ENCODE measurements around the gene FECH.
A peak's percentile ranks its signal among the peaks of the same experiment; 100 is the strongest.
"Not testable (repeated sequence)": the region's sequence is repeated elsewhere in the genome, so short reads cannot be mapped to it uniquely, and the experiment has no call there.

FECH gene

DNA sequence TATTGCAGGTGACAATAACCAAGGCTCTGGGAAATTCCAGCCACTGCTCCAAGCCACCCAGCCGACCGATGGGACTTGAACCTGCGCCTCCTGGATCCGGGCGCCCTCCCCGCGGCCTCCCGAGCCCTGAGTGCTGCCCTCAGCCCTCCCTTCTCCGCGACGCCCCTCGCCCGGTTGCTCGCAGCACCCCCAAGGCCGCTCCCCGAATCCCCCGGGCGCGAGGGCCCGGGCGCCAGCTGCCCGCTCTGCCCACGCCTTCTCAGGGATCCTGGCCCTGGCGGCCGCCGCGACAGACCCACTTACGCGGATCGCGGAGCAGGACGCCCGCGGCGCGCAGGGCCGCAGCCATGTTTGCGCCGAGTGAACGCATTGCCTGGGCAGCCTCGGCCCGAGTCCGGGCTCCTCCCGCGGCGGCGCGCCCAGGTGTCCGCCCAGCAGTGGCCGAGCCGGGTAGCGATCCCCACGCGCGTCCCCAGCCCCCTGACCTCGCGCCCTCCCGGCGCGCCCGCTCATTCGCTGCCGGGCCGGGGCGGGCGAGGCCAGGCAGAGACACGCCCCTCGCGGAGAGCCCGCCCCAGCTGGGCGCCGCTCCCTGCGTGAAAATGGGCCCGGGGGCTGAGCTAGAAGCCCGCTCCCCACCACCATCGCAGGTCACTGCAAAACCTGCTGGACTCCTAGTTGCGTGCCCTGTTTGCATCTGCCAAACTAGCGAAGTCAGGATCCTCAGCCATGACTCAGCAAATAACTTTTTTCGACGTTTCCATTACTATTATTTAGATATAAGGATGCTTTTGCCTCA lies at the start of gene FECH:
TSS of gene FECH (minus strand) at position 452 of the 799 bp plus-strand sequence. CDS start at position 370, 82 bp downstream.
- DNase-seq: peak; percentile 39

- no peak for DNase-seq
These were observed 48.7 kb upstream of the FECH start for GRCh38 chr18:57635003-57635822.

DNA sequence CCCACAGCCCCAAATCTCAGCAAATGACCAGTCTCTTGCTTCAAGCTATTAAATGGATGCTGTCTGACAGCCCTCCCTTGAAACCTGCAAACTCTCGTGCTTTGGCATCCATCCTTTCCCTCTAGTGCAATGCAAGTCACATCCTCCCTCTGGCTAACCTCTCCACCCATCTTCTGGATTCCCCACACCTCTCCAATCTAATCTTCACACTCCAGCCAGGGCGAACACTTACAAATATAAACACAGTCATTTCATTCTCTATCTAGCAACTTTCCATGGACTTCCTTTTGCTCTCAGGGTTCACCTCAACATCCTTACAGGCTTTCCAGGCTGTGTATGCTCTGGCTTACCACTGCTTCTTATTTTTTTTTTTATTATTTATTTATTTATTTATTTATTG lies 45.2 kb upstream of the FECH start:
- DNase-seq: no peak

- no peak for DNase-seq
These were observed 44.5 kb upstream of the FECH start for GRCh38 chr18:57630754-57631595.

- DNase-seq: peak; percentile 97
These were observed 43.7 kb upstream of the FECH start for GRCh38 chr18:57630002-57630753.

DNA sequence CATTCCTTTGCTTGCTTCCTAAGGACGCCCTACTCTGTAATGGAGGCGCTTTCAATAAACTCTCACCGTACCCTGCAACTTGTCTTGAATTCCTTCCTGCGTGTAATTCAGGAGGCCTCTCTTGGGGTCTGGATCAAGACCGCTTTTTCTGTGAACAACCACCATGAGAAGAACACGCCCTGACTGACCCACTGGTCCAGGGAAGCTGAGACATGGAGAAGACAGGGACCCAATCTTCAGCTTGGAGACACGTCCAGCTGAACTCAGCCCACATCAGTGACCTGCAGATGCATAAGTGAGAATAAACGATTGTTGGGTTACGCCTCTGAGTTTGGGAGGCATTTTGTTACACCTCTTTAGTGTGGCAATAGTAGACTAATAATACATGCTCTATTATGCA lies 42.9 kb upstream of the FECH start:
- no peak for DNase-seq

DNA sequence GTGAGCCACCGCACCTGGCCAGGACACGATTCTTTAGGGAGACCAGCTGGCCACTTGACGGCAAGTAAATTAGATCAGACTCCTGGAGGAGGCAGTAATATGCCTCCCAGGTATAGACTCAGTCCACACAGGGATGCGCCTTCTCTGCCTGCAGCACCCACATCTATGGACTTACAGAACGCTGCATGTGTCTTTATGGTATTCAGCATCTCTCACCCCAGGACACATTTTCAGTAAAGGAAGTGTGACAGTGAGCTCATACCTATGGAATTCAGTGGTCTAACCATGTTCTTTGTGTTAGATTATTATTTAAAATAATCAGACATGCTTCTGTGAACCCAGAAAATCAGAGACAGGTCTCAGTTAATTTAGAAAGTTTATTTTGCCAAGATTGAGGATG lies 41.0 kb upstream of the FECH start:
- no peak for DNase-seq

GRCh38 chr18:57624988-57625387 lies 38.5 kb upstream of the FECH start:
- no peak for DNase-seq

GRCh38 chr18:57621246-57621604 lies 34.7 kb upstream of the FECH start:
- DNase-seq: no peak

- no peak for DNase-seq
These were observed 33.4 kb upstream of the FECH start for GRCh38 chr18:57619876-57620275.

DNA sequence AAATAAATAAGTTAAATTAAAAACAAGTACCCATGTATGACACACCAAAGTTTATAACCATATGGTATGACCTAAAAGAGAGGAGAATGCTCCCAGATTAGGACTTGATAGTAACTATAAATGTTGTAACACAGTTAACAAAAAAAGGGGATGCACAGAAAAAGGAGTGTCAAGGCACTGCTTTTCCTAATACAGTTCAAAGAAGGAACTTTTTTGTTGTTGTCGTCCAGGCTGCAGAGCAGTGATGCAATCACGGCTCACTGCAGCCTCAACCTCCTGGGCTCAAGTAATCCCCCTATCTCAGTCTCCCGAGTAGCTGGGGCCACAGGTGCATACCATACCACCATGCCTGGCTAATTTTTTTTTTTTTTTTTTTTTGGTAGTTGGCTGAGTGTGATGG lies 32.4 kb upstream of the FECH start:
- DNase-seq: no peak

DNA sequence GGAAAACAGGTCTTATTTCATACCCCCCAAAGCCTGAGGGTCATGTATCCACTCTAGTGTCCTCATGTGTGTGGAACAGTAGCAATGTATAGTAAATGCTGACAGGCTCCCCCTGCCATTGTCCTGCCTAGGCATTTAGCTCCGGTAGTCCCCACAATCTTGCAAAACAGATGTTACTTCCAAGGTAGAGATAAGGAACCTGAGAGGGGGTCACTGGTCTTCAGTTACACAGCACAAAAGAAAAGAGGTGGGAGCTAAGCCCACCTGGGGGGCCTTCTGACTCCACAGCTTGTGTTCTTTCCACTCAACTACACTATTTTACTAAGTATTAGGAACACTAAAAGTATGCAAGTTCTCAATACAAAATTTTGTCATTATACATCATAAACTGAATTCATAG lies 17.4 kb upstream of the FECH start:
- DNase-seq: no peak

- no peak for DNase-seq
These were observed 8.8 kb upstream of the FECH start for GRCh38 chr18:57595347-57595746.

- not testable (repeated sequence) for DNase-seq
These were observed 6.2 kb upstream of the FECH start for GRCh38 chr18:57592716-57593115.

- DNase-seq: no peak
These were observed 2.7 kb upstream of the FECH start for GRCh38 chr18:57589161-57589560.

DNA sequence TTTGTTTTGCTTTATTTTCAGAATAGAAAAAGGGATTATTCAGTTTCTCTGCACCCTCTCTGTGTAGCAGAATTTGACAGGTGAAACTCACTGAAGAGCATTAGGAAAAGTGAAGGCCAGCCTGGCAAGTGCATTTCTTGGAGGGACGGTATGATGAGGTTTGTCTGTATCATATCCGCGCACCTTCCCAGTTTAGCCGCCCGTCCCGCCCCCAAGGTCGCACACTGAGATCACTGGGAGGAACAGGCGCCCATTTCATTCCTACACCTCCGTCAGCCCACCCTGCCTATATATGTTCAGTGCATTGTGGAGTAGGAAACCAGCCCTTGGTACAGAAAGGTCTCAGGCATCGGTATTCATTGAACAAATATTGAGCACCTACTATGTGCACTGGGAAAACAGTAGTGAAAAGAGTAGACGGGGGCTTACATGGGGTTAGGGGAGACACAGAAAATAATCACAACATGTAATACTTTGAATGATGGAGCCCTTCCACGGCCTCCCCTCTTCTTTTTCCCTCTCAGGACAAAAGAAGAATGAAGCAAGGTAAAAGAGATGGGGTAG lies 678 bp upstream of the FECH start:
- no peak for DNase-seq

DNA sequence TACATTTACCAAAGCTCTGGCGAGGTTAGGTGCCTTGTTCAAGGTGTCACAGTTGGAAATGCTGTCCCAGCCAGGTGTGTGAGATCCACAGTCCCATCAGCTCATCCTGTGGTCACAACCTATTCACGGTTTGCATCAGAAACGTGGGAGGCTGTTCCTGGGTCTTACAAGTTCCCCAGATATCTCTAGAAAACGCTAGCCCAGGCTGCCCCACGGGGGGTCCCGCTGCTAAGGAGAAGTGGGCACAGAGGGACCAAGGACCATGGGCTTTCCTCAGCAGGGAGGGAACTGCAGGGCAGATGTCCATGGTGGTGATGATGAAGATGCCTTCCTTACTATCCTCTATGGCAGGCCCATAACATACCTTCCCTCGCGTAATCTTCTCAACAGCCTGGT lies 649 bp downstream of the FECH start:
- DNase-seq: no peak

GRCh38 chr18:57585421-57585820 lies 1.1 kb downstream of the FECH start:
- no peak for DNase-seq

- no peak for DNase-seq
These were observed 2.1 kb downstream of the FECH start for GRCh38 chr18:57584444-57584843.

- no peak for DNase-seq
These were observed 3.1 kb downstream of the FECH start for GRCh38 chr18:57583297-57583835.

DNA sequence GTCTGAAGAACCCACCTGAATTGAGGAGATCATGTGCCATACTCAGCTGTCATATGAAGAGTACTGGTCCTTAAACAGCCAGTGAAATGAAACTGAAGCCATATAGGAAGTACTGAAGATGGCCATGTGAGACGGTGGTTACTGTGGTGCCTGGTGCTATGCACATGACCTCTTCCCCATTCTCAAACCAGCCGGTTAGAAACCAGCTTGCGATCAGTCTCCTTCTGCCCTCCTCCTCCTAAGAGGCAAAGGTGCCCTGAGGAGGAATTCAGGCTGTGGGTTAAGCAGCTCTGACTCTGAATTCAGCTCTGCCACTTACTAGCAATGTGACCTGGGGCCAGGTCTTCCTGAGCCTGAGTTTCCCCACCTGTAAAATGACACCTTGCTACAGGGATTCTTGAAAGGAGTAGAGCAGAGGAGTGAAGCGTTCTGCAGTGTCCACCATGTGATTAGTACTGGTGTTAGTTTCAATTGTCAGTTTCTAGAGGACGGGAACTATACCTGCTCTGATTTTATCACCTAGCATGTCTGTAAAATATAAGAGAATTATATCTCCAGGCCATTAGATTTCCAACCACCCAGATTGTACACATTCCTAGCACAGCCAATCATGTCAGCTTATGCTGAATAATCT lies 5.1 kb downstream of the FECH start:
- no peak for DNase-seq
